SU-DHL-6 (cell line): ENCODE data around the gene RASD2.

Source experiments
- EZH2phosphoT487 ChIP-seq: fragments of 200-600 bp; sonication (generic), shearing (Covaris generic); conservative IDR thresholded peaks from 2 replicates; pipeline ENCODE4 v1.6.1; 2018; ENCODE audit warnings: mild to moderate bottlenecking, antibody characterized with exemption, low read length, moderate library complexity, mixed read lengths
- TF ChIP-seq, protein P1 (sequence below): fragments of 200-600 bp; sonication (generic); IDR thresholded peaks from one replicate; pipeline ENCODE4 v1.5.1; 2017; ENCODE audit warnings: antibody characterized with exemption, mild to moderate bottlenecking, low read length, moderate library complexity; ENCODE audit not compliant: insufficient read depth, poor library complexity, severe bottlenecking

DNA sequence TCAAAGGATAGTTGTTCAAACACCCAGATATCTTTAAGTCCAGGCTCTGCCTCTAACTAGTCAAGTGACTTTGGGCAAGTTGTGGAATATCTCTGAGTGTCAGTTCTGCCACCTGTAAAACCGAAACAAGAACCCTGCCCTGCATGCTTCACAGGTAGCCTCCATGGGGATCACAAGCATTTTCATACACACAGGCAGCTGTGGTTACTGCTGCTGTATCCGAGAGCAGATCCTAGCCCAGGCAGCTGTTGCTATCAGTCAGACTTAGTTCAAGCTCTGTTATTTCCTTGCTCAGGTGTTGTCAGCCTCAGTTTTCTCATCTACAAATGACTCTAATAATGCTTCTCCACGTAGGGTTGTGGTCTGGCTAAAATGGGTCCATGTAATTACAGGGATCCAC is 6.5 kb upstream of the RASD2 start:
- TF ChIP-seq, protein P1, sequence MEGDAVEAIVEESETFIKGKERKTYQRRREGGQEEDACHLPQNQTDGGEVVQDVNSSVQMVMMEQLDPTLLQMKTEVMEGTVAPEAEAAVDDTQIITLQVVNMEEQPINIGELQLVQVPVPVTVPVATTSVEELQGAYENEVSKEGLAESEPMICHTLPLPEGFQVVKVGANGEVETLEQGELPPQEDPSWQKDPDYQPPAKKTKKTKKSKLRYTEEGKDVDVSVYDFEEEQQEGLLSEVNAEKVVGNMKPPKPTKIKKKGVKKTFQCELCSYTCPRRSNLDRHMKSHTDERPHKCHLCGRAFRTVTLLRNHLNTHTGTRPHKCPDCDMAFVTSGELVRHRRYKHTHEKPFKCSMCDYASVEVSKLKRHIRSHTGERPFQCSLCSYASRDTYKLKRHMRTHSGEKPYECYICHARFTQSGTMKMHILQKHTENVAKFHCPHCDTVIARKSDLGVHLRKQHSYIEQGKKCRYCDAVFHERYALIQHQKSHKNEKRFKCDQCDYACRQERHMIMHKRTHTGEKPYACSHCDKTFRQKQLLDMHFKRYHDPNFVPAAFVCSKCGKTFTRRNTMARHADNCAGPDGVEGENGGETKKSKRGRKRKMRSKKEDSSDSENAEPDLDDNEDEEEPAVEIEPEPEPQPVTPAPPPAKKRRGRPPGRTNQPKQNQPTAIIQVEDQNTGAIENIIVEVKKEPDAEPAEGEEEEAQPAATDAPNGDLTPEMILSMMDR = no peak
- TF ChIP-seq EZH2phosphoT487 = no peak
